GM21825 (cell line): ENCODE results near the gene ZNF608.

Source experiments
- ATAC-seq: cut with Tn5 transposase; IDR thresholded peaks from one replicate; pipeline ENCODE4 v1.9.1; 2021; ENCODE audit warnings: mild to moderate bottlenecking, moderate library complexity; ENCODE audit not compliant: unreplicated experiment

Gene ZNF608, protein sequence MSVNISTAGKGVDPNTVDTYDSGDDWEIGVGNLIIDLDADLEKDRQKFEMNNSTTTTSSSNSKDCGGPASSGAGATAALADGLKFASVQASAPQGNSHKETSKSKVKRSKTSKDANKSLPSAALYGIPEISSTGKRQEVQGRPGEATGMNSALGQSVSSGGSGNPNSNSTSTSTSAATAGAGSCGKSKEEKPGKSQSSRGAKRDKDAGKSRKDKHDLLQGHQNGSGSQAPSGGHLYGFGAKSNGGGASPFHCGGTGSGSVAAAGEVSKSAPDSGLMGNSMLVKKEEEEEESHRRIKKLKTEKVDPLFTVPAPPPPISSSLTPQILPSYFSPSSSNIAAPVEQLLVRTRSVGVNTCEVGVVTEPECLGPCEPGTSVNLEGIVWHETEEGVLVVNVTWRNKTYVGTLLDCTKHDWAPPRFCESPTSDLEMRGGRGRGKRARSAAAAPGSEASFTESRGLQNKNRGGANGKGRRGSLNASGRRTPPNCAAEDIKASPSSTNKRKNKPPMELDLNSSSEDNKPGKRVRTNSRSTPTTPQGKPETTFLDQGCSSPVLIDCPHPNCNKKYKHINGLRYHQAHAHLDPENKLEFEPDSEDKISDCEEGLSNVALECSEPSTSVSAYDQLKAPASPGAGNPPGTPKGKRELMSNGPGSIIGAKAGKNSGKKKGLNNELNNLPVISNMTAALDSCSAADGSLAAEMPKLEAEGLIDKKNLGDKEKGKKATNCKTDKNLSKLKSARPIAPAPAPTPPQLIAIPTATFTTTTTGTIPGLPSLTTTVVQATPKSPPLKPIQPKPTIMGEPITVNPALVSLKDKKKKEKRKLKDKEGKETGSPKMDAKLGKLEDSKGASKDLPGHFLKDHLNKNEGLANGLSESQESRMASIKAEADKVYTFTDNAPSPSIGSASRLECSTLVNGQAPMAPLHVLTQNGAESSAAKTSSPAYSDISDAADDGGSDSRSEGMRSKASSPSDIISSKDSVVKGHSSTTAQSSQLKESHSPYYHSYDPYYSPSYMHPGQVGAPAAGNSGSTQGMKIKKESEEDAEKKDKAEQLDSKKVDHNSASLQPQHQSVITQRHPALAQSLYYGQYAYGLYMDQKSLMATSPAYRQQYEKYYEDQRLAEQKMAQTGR (N-terminal part only)

DNA sequence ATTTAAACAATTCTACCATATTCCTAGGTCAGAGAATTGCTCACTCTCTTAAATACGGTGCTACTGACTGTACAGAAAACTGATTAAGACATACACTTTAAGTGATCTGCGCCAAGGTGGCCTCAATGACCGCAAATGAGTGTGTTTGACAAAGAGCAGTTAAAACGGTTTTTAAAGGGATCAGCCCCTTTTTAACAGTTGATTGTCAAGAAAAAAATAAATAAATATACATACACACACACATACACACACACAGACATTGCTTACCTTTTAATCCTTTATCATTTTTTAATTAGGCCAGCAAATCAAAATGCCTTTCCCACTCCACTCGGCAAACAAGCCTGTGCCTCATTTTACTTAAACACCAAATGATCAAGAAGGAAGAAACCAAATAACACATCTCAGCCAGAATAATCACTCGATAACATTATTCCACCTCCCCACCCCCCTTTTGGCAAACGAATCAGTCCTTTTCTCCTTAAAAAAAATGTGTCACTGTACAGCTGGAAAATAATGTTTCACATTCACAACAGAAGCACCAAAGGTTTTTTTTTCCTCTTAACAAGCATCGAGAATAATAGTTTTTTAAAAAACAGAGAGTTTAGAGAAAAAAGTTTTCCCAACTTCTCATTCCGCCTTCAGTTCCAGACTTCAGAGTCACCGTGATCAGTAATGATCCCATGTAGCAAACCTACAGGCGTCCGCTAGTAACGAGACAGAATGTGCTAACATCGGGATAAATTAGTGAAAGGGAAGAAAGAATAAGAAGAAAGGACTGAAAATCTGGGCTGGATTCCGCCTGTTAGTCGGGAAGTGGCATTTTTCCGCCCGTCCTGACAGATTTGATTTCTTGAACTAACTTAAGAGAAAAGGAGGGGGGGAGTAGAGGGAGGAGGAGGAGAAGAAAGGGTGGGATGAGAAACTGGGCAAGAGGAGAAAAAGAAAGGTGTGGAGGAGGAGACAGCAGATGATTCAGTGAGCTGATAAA is at the start of gene ZNF608:
TSS of gene ZNF608 (minus strand) at position 712 of the 988 bp plus-strand sequence. CDS start 1,650 bp downstream, outside the sequence.
- no peak for ATAC-seq

DNA sequence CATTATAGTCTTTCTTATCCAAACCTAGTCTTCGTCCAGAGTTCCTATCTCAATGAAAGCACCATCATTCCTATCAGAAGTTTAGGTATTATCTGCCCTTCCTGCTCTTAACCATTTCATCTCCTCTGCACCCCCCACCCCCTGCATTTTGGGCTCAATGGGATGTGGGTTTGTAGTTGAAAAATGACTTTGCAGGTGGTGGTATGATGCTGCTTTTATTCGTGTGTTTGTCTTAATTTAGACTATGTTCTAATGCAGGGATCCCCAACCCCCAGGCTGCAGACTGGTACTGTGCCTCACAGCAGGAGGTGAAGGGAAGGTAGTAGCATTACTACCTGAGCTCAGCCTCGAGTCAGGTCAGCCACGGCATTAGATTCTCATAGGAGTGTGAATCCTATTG is 49.4 kb upstream of the ZNF608 start:
- ATAC-seq: no peak

DNA sequence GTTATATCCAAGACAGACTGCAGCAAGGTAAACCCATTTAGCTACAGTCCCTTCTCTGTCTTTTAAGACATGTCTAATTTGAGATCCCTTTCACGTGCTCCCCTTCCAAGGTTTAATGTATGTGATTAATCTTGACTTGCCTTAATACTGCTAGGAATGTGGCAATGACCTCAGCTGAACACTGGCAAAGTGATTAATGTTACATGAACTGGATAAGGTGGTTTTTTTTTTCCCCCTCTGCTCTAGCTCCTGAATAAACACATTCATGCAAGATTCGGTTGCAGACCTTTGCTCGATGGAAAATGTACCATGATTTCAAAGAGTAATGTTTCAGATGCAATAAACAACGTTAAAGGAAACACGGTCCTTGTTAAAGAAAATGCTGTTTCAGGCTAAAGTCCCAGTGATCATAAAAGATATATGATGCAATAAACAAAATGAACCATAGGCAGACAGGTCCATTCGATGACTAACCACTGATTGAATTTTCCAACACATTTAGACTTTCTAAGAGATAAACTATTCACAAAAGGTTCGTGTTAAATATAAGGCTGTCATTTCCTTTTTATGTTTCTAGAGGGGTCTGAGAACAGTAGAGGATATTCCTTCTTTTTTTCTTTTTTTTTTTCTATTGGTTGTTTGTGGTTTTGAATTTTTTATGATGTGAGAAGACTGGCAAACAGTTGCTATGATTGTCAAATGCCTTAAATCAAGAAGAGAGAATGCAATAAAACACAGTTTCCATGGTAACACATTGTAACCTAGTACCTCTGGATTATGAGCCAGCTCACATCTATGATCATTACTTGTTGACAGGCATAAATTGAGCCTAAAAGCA is 44.7 kb upstream of the ZNF608 start:
- no peak for ATAC-seq

DNA sequence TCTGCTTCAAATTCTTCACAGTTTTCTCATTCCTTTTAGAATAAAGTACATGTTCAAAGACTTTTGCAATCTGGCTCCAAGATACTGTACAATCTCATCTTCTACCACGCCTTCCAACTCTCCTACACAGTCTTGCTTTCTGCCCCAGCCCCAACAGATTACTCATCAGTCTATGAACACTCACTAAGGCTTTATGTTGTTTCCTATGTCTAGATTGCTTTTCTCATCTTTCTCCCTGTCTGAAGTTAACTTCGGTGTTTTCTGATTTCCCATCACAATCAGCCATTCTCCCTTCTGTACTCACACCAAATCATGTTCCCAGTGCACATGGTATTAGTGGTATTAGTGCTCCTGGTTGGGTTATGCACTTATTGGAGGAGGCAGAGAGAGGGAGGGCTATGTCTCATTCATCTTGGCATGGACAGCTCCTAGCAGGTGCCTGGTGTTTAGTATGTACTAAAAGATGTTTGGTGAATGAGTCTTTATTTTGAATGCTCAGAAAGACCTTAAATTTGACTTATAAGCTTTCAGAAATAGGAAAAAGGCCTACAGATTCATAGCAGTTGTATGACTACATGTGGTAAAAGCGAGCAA is 44.0 kb upstream of the ZNF608 start:
- ATAC-seq: no peak

DNA sequence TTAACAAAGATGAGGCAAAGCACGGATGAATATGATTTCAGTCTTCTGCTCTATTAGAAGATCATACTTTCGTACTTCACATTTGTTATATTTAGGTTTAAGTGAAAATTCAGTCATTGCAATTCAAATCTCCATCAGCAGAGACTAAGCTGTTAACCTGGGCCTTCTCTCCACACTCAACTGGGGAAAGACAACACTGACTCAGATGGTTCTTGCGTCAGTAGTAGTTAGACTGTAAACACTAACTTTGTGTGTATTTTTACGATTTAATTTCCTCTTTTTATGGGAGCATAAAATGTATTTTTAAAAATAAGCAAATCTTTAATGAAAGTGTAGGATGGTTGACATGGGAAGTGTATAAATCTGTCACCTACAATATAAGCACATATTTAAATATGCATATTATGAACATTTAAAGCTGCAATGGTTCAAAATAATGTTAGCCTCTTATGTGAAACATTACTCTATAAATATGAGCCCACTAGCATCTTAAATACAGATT is 42.7 kb upstream of the ZNF608 start:
- no peak for ATAC-seq

DNA sequence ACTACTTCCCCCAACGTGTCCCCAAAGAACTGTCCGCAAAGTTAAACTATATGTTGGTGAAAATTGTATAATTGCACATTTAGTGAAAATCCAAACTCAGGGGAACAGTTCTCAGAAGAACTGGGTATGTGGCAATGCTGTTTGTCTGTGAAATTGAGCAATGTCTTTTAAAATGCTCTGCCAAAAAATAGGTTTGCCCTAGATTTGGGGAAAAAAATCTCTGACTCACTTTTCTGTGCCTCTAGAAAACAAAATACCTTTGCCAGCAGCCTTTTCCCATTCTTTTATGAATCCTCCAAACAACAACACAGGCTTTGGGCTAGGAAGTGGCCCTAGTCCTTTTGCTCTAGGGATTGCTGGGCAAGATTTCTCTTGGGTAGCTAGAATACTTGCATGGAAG is 37.4 kb upstream of the ZNF608 start:
- no peak for ATAC-seq

DNA sequence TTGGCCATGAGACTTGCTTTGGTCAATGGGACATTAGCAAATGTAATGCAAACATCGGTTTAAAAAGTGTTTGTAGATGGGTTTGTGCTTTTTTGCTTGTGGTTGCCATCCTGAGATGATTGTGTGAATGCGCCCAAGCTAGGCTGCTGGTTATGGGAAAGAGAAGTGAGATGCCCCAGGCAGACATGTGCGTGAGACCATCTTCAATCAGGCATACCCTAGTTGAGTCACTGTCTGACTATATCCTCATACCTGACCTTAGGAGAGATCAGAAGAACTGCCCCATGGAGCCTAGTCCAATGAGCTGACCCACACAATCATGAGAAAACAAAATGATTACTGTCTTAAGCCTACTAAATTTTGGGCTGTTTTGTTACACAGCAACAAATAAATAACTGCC is 36.8 kb upstream of the ZNF608 start:
- no peak for ATAC-seq

DNA sequence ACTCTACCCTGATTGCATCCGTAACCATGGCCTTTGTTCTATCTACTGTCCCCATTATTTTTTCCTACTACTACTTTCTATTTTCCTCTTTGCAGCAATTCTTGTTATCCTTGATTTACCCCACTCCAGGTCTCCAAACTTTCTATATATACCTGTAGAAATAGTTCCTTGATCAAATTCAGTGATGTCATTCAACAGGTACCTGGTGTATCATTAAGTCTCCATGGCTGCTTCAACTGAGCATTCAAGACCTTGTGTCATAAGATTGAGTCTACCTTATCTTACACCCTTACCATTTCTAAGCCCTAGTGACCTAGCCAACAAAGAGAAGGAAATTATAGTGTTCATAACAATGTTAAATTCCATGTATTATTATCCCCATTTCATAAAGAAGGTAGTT is 35.8 kb upstream of the ZNF608 start:
- ATAC-seq: no peak

DNA sequence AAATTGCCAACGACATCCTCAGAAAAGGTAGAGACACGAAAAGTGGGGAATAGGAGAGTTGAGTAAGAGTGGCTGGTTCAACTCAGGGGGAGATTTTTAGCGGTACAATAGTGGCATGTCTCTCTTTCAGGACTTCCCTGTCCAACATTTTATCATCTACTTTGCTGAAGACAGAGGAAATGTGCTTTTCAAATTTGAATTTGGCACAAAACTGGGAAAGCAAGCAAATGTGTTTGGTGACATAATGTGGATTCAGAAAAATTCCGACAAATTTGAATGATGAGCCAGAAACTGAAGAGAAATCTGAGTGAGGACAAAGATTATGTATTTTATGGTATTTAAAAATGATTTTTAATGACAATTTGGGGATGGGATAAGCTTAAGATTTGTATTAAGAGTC is 33.6 kb upstream of the ZNF608 start:
- no peak for ATAC-seq

DNA sequence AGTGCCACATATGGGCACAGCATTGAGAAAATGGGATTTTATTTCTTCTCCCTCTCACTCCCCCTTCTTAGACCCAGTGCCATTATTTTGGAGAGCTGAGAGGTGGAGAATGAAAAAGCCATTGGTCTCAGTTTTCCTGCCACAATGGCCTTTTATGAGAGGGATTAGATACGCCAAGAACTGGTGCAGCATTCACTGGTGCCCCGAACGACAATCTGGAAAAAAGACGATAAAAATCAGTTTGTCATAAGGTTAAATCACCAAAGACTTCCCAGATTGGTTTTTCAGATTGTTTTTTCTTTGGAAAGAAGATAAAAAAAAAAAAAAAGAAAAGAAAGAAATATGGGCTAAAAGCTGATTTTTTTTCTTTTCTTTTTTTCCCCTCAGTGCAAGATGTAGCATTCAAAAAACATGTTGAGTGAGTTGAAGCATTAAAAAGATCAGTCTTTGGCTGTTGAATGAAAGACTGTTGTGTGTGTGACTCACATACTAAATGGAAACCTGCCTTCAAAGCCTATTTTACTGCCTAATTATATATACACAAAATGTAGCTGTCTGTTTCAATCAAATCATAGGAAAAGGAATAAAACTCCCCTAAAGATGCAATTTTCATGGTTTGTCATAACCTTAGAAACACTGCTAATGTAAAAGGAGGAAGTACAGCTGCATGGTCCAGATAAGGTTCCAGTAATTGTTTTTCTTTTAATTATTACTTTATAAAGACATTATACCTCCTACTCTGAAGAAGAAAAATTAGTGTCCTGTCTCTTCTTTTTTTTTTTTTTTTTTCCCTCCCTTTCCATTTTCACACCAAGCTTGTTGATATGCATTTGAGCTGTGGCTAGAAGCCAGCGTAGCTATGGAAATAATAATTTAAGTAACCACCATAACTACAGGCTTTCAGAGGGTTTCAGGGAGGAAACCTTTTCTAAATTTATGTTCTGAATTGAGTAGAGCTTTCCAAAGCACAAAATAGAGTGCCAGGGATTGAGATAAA is 27.2 kb upstream of the ZNF608 start:
- ATAC-seq: no peak

DNA sequence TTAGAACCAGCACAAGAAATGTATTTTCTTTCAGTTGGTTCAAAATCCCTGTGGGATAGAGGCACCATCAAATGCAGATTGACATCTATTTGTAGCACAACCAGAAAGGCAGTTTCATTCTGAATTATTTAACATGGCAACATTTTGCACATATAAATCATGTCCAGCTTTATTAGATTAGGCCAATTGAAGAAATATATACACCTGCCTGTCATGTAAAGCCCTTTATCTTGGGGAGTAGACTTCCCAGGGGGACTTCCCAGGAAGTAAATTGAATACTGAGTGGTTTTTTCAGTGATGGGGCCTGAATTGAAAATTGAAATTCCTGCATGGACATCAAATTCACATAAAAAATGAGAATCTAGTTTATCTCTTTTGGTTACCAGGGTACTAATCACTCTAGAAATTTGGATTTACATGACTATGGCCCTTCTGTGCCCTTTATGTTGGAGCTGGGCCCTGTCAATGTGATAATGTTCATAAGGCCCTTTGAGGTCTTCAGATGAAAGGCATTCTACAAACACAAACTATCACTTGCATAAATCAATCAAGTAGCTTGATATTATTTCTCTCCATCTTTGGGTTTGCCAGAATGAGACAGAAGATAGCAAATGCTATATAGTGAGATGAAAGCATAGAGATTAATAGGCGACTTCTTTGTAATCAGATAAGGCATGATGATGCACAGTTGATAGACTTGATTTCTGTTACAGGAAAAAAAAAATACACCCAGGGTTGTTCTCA is 26.2 kb upstream of the ZNF608 start:
- no peak for ATAC-seq

DNA sequence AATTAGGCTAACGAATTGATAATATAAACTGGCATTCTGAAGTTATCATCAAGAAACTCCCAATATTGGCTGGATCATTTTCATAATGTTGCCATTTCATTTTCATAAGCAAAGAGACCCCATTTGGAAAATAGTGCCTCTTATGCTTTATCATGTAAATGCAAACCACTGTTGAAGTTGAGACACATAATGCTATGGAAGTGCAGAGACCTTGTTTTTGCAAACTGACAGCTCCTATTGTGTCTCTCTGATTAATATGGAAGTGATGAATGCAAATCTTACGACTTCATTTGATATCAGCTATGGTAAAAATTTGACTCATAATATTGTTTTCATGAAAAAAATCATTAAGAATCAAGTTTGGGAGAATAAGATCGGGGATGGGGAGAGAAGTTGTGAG is 25.3 kb upstream of the ZNF608 start:
- ATAC-seq: no peak

DNA sequence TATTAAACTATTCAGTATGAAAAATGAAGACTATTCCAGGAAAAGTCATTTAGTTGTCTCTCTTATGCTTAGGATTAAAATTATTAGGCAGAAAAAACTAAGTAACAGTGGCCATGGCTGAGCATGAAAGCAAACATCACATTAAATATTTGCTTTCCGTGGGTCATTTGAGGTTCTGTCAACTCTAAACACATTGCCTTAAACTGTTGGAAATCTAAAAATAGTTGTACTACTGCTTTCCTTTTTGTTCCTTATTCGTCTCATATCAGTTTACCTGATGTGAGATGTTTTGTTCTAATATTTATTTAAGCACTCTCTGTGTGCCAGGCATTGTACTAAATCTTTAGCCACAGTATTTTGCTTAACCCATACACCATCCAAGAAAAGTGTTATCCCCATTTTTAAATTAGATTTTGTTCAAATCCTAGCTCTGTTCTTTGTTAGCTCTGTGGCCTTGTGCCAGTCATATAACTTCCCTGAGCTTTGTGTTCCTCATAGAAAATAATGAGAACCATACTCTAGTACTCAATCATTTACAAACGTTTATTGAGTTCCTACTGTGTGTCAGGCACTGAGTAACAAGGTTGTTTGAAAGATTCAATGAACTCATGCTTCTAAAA is 18.7 kb upstream of the ZNF608 start:
- no peak for ATAC-seq

DNA sequence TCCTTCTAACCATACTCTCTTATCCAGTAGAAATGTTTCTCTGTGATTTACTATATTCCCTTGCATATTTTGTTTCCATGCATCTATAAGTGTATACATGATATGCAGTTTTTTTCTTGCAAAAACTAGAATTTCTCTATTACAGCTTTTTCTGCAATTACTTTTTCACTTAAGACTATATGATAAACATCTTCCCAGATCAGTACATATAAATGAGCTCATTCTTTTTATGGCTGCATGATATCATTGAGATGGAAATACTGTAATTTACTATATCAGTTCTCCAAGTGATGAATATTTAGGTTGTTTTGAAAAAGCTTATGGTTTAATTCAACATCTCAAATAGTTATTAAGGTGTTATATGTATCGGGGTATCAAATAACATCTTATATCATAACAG is 18.1 kb upstream of the ZNF608 start:
- ATAC-seq: no peak

DNA sequence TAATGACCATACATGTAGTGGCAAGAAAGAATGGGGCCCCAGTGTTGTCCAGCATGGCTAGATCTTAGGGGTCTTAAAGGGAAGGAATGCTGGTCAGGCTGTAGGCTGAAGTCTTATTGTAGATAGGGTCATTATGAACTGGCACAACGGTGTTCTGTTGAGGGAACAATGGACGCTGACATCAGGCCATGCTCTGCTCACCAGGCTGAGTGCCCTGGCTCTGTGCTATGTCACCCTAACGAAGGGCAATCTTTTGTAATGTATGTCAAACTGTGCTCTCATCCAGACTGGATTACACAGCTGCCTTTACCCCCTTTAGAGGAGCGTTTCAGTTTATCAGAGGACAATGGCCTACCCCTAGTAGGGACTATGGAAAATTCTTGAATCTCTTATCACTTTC is 14.6 kb upstream of the ZNF608 start:
- ATAC-seq: no peak

DNA sequence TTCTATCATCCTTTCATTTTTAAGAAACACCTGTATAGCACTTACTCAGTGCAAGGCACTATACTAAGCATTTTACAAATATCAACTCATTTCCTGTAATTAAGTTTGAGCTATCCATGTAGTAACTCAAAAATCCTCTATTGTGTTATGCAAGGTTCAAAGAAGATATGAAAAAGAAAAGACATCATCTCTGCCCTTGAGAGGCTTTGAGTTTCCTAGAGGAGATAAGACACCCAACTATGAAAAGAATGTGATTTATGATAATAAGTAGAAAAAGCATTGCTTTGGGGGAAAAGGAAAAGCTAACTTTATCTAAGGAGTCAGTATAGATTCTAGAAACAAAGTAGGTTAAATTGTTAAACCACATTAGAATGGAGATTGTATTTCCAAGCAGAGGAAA is 14.2 kb upstream of the ZNF608 start:
- no peak for ATAC-seq

DNA sequence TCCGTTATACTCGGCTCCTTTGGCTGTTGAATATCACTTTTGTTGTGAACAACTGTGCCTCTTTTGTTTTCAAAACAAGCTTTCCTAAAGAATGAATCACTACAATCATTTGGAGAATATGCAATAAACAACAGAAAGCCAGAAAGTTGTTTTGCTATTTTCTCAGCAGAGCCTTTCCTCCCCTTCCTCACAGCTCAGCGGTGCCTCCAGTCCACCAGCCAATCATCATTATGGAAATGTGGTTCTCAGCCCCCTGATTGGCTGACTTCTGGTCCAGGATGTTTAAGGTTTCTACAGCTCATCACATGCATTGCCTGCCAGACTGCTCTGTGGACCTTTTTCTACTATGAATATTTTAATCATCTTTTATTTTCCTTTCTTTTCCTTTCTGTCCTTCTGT is 9.1 kb upstream of the ZNF608 start:
- ATAC-seq: no peak
